AG09309 (cell line): Measurements from ENCODE around the gene HIPK2.

Experiments used
- DNase-seq: peaks from one replicate; pipeline ENCODE4 v3.0.0-alpha.2; 2010; ENCODE audit warnings: low read depth
- H3K4me3 ChIP-seq: 2 replicates; pipeline ENCODE4 v1.5.1; 2011; ENCODE audit warnings: mild to moderate bottlenecking, low read depth, low read length, moderate library complexity; ENCODE audit not compliant: control insufficient read depth
- CTCF ChIP-seq: IDR thresholded peaks from 2 replicates; pipeline ENCODE4 v1.5.1; 2011; ENCODE audit warnings: mild to moderate bottlenecking, low read depth, low read length, inconsistent platforms; ENCODE audit not compliant: insufficient read depth, control insufficient read depth; ENCODE audit errors: missing control alignments

Gene HIPK2

GRCh38 chr7:139630643-139631519 lies 146.9 kb downstream of the HIPK2 start:
- H3K4me3 ChIP-seq = no peak overlapping the region
- no peak for TF ChIP-seq CTCF
- no peak for DNase-seq

GRCh38 chr7:139629392-139630082 lies 148.3 kb downstream of the HIPK2 start:
- no peak for TF ChIP-seq CTCF
- no peak overlapping the region for H3K4me3 ChIP-seq
- DNase-seq = no peak

GRCh38 chr7:139627831-139628230 lies 150.0 kb downstream of the HIPK2 start:
- no peak for DNase-seq
- TF ChIP-seq CTCF = no peak
- no peak overlapping the region for H3K4me3 ChIP-seq

GRCh38 chr7:139626817-139627216 lies 151.0 kb downstream of the HIPK2 start:
- no peak for TF ChIP-seq CTCF
- H3K4me3 ChIP-seq = no peak overlapping the region
- no peak for DNase-seq

- no peak overlapping the region for H3K4me3 ChIP-seq
Observed at GRCh38 chr7:139623518-139623917, 154.3 kb downstream of the HIPK2 start.

GRCh38 chr7:139620676-139621344 lies 157.0 kb downstream of the HIPK2 start:
- DNase-seq = no peak
- peak; percentile 76 for TF ChIP-seq CTCF
- H3K4me3 ChIP-seq = no peak overlapping the region

More at GRCh38 chr7:139623518-139623917, 154.3 kb downstream of the HIPK2 start:
- TF ChIP-seq CTCF = no peak
- DNase-seq = no peak
